Measurements from ENCODE around the gene UBR1. TPM values are rescaled to one million over a fixed set of nuclear protein-coding genes. Genes with fewer than 3 reads are reported as not detected.

Gene UBR1
- total RNA-seq, 2 experiments from 2014 or later = 42.6 to 45.9 TPM

GRCh38 chr15:43127752-43128151 lies 21.9 kb upstream of the UBR1 start:
- TF ChIP-seq CTCF (IDR thresholded peaks at IDR 0.05) = no peak
- H3K4me3 Mint-ChIP-seq = peak overlapping the region; percentile 4
- ATAC-seq (ENCODE audit: poor library complexity) (no peak), DNase-seq (no peak)
- Histone ChIP-seq H3K4me1 (ENCODE audit: insufficient read depth, low read length) (peaks cover 9% of the 10 kb centered on the region), H3K4me3 (ENCODE audit: low read length) (no peak overlapping the region), H3K36me3 (ENCODE audit: insufficient read depth, low read length) (no peaks in the 10 kb centered on the region), H3K27ac (ENCODE audit: low read depth in 1 of 2, low read length in 2 of 2) (no peak overlapping the region), H3K9me3 (ENCODE audit: control insufficient read depth in 1 of 2, insufficient read depth in 1 of 2, low read length in 2 of 2) (no peaks in the 10 kb centered on the region), H3K27me3 (ENCODE audit: control insufficient read depth in 1 of 2, insufficient read depth in 2 of 2, low read length in 2 of 2) (no peaks in the 10 kb centered on the region)
- no peak overlapping the region for H3K27ac Mint-ChIP-seq
- H3K4me1 Mint-ChIP-seq (ENCODE audit: low read depth) = peaks cover 9% of the 10 kb centered on the region
- ChIA-PET CTCF (no interaction called here), POLR2A (no interaction called here)
- intact Hi-C loops (cut with DNase I, micrococcal nuclease) = loop anchor here in 1 of 2 experiments (10.0 kb wide), 1 partner anchor 633 kb away; the partner anchor contains the start of genes SNAP23 and ZNF106
- H3K36me3 Mint-ChIP-seq (ENCODE audit: low read depth) = no peaks in the 10 kb centered on the region
- peaks cover 8% of the 10 kb centered on the region for H3K27me3 Mint-ChIP-seq
- peaks cover 4% of the 10 kb centered on the region for H3K9me3 Mint-ChIP-seq

- TF ChIP-seq CTCF (IDR thresholded peaks at IDR 0.05) = no peak
- H3K4me3 Mint-ChIP-seq = no peak overlapping the region
- no peak for DNase-seq
- H3K9me3 Mint-ChIP-seq = peaks cover 4% of the 10 kb centered on the region
- Histone ChIP-seq H3K4me3 (ENCODE audit: low read length) (no peak overlapping the region), H3K9me3 (ENCODE audit: control insufficient read depth in 1 of 2, insufficient read depth in 1 of 2, low read length in 2 of 2) (no peaks in the 10 kb centered on the region), H3K27ac (ENCODE audit: low read depth in 1 of 2, low read length in 2 of 2) (no peak overlapping the region), H3K4me1 (ENCODE audit: insufficient read depth, low read length) (peaks cover 14% of the 10 kb centered on the region), H3K27me3 (ENCODE audit: control insufficient read depth in 1 of 2, insufficient read depth in 2 of 2, low read length in 2 of 2) (no peaks in the 10 kb centered on the region), H3K36me3 (ENCODE audit: insufficient read depth, low read length) (no peaks in the 10 kb centered on the region)
- H3K27ac Mint-ChIP-seq = no peak overlapping the region
- H3K36me3 Mint-ChIP-seq (ENCODE audit: low read depth) = no peaks in the 10 kb centered on the region
- H3K4me1 Mint-ChIP-seq (ENCODE audit: low read depth) = peaks cover 15% of the 10 kb centered on the region
- CTCF ChIA-PET = no interaction called here
- intact Hi-C loops (cut with DNase I, micrococcal nuclease) = loop anchor here in 1 of 2 experiments (10.0 kb wide), 1 partner anchor 632 kb away; the partner anchor contains the start of genes SNAP23 and ZNF106
- peaks cover 8% of the 10 kb centered on the region for H3K27me3 Mint-ChIP-seq
- POLR2A ChIA-PET = no interaction called here
- ATAC-seq (ENCODE audit: poor library complexity) = no peak
Observed at GRCh38 chr15:43126356-43126755, 20.5 kb upstream of the UBR1 start.

GRCh38 chr15:43125100-43125661 lies 19.3 kb upstream of the UBR1 start:
- no peaks in the 10 kb centered on the region for H3K36me3 ChIP-seq (ENCODE audit: insufficient read depth, low read length)
- Mint-ChIP-seq H3K4me3 (no peak overlapping the region), H3K4me1 (ENCODE audit: low read depth) (peaks cover 15% of the 10 kb centered on the region), H3K9me3 (peaks cover 4% of the 10 kb centered on the region), H3K27ac (no peak overlapping the region), H3K27me3 (peaks cover 8% of the 10 kb centered on the region), H3K36me3 (ENCODE audit: low read depth) (no peaks in the 10 kb centered on the region)
- peaks cover 14% of the 10 kb centered on the region for H3K4me1 ChIP-seq (ENCODE audit: insufficient read depth, low read length)
- ChIA-PET CTCF (interaction anchor here (0.7 kb wide), 1 partner anchor 63 kb away, joined by 3 read pairs; no protein-coding TSS in a partner anchor), POLR2A (no interaction called here)
- intact Hi-C loops (cut with DNase I, micrococcal nuclease) = loop anchor here in 1 of 2 experiments (10.0 kb wide), 1 partner anchor 630 kb away; the partner anchor contains the start of genes SNAP23 and ZNF106
- DNase-seq (no peak), ATAC-seq (ENCODE audit: poor library complexity) (no peak)
- no peak overlapping the region for H3K4me3 ChIP-seq (ENCODE audit: low read length)
- TF ChIP-seq CTCF (IDR thresholded peaks at IDR 0.05) = no peak
- no peaks in the 10 kb centered on the region for H3K9me3 ChIP-seq (ENCODE audit: control insufficient read depth in 1 of 2, insufficient read depth in 1 of 2, low read length in 2 of 2)
- no peak overlapping the region for H3K27ac ChIP-seq (ENCODE audit: low read depth in 1 of 2, low read length in 2 of 2)
- no peaks in the 10 kb centered on the region for H3K27me3 ChIP-seq (ENCODE audit: control insufficient read depth in 1 of 2, insufficient read depth in 2 of 2, low read length in 2 of 2)
